Hematopoietic multipotent progenitor cell treated with erythropoietin and hydrocortisone succinate and interleukin-3 and kit ligand, for 6 days (in vitro differentiated cells): ENCODE data around the gene SLC18A3.

ENCODE experiments used
- DNase-seq: peaks from one replicate; pipeline ENCODE4 v3.0.0-alpha.2; 2015

The SLC18A3 gene

DNA sequence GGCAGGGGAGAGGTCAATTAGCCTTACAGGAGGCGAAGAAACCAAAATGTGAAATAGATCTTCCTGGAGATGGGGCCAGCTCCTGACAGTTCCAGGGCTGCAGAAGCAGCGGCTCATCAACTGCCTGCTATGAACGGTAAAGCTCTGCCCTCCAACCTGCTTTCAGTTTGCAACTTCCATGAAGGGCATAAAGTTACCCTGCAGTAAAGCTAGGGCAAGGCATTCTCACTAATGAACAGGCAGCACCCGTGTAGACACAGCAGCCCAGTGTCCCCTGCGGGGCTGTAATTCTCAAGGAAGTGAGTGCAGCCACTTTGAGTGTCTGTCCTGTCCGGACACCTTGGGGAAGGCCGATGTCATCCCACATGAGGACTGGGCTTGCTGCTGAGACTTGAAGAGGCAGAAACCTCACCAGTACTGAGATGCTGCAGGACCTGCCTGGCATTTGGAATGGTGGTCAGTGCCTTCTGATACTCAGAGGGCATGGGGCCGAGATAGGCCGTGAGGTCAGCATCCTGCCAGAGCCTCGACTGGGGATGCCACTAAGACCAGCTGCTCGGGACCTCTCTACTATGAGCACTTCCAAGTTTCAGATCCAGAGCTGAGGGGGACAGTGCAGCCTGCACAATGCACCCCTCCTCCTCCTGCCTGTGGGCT is 43.3 kb downstream of the SLC18A3 start:
- DNase-seq: no peak

DNA sequence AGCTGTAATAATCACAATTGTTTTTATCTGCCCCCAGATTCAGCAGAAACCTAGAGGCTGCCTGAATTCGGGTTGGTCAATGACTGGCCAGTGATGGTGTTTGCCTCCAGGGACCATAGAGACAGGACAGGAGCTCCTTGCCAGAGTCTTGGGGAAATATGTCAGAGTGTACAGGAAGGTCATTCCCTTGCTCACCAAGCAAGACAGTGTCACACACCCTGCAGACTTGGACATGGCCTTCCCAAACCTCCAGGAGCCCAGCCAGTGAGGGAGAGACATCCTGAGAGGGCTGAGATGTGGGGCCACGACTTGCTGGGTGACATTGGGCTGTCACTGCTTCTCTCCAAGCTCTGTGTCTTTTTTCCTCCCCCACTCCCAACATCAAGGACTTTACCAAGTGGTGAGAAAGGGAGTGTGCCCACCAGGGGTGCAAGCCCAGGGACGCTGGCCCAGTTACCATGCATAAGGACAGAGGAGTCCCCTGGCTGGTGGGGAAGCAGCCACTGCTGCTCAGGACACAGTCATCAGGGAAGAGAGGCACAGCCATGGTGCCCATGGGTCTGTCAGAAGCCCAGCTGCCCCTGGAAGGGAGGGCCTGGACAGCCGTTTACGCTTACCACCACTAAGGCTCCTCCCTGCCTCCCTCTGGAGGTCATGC is 44.1 kb downstream of the SLC18A3 start:
- DNase-seq: no peak

DNA sequence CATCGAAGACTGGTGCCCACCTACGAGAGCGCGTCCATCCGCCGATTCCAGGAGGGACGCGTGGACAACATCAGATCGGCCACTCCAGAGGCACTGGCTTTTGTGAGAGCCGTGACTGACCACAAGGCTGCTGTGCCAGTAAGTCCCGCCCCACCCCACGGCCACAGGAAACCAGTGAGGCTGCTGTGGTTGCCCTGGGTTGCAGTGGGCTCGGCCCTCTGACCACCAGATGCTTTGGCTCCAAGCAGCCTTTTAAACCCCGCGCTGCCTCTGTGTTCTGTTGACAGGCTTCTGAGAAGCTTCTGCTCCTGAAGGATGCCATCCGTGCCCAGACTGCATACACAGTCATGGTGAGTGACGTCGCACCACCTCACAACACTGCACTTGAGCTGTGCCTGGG is 45.0 kb downstream of the SLC18A3 start:
- no peak for DNase-seq

DNA sequence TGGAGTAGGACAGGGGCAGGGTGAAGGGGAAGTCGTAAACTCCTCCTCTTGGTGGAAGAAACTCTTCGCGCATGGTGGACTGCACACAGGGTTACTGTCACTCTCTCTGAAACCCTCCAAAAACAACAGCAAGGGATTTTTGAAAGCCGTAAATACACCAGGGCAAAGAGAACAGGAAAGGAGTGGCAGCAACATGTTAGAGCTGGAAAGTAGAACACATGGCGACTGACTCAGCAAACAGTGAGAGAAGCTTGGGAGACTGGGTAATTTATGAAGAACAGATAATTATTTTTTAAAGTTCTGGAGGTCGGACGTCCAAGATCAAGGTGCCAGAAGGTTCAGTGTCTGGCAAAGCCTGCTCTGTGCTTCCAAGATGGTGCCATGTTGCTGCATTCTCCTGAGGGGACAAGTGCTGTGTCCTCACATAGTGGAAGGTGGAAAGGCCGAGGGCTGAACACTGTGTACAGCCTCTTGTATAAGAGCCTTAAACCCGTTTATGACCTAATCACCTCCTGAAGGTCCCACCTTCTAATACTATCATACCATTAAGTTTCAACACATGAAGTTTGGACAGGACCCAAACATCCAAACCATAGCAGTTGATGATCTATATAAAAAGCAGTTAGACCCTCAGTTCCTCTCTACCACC is 46.9 kb downstream of the SLC18A3 start:
- DNase-seq: no peak

DNA sequence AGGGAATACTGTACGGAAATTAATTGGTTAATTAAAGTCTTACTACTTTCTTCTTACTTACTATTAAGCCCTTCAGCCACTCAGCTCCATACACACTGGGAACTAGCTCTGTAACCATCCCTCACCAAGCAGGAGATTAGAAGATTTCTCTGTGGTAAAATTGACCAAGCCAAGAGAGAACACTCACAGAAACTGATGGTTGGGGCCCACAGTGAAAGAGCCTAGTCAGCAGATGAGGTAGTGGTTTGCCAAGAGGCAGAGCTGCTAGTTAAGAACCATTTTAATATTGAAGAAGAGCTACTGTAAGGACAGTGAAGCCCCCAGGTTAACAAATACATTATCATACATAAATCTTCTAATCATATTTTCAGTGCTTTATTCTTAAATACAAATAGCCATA is 47.5 kb downstream of the SLC18A3 start:
- no peak for DNase-seq

DNA sequence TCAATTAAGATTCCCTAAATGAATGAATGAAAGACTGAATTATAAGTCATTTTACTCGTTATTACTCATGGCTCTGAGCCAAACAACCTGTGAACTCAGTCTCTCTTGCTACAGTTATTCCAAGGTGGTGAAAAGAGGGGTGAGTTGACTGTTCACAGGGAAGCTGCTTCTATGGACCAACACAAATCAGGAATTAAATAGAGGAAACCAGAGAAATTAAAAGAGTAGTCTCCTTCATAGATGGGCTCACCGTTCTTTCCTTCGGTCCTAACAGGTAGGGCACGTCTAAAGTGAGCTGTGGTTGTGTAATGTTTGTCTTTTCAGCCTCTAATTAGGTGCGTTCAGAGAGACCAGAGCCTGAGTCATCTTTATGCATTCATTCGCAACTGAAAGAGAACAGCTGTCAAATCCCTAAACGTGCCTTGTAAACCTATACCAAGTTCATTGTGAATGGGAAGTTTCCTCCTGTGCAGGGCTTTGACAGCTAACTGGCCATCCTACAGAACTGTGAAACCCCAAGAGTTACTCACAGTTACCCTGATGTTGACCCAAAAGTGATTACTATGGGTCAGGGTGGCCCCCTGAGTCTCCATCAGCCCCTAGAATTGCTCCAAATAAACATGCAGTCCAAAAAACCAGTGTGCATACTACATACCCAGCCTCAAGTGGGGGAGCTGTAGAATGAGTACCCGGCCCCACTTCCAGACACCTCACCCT is 51.2 kb downstream of the SLC18A3 start:
- DNase-seq: no peak
